HFFc6 (cell line): ENCODE results near the gene HOXD10. TPM values are rescaled to one million over a fixed set of nuclear protein-coding genes. Genes with fewer than 3 reads are reported as not detected.
A peak's percentile ranks its signal among the peaks of the same experiment; 100 is the strongest.

Source experiments
- DNase-seq: peaks from one replicate; pipeline ENCODE4 v3.0.0-alpha.2; 2018
- H3K27ac Mint-ChIP-seq: 2 replicates; pipeline ENCODE4 v1.8.0; 2020; ENCODE audit warnings: mild to moderate bottlenecking, mixed read lengths
- H3K27me3 Mint-ChIP-seq: 2 replicates; pipeline ENCODE4 v1.8.0; 2021; ENCODE audit warnings: mild to moderate bottlenecking, moderate library complexity, mixed read lengths; ENCODE audit not compliant: insufficient read depth
- H3K36me3 Mint-ChIP-seq: 2 replicates; pipeline ENCODE4 v1.8.0; 2021; ENCODE audit warnings: low read depth, mixed read lengths
- H3K4me1 Mint-ChIP-seq: 2 replicates; pipeline ENCODE4 v1.8.0; 2020; ENCODE audit warnings: low read depth, mixed read lengths
- H3K4me3 Mint-ChIP-seq: 2 replicates; pipeline ENCODE4 v1.8.0; 2020; ENCODE audit warnings: mild to moderate bottlenecking, moderate library complexity, mixed read lengths
- H3K9me3 Mint-ChIP-seq: 2 replicates; pipeline ENCODE4 v1.8.0; 2020; ENCODE audit warnings: mild to moderate bottlenecking, mixed read lengths
- CTCF ChIP-seq: fragments of 200-600 bp; sonication (generic); IDR thresholded peaks from 2 replicates; pipeline ENCODE4 v1.5.0; 2021; ENCODE audit warnings: antibody characterized with exemption, mild to moderate bottlenecking
- total RNA-seq, 6 experiments: library from RNA; stranded (reverse); fragmentation: NEBNext Ultra II Directional; extraction: Animal tissue kit (Norgen Biotek cat#: 25700); gene quantifications; 2 replicates in 1 of 6; 3 replicates in 5 of 6; pipeline ENCODE4 v1.2.3, GENCODE V29; 2021

Gene HOXD10
- total RNA-seq, 6 experiments from 2014 or later, result 10.9 to 14.5 (median 12.8) TPM

- Mint-ChIP-seq H3K27ac (no peak overlapping the region), H3K9me3 (no peaks in the 10 kb centered on the region), H3K27me3 (peaks cover 20% of the 10 kb centered on the region), H3K4me1 (peaks cover 26% of the 10 kb centered on the region), H3K36me3 (peaks cover 11% of the 10 kb centered on the region; the same call in 1 of the 2 replicates), H3K4me3 (no peak overlapping the region; the same call in 1 of the 2 replicates)
- no peak for TF ChIP-seq CTCF
- DNase-seq, result no peak
Observed at GRCh38 chr2:176124110-176124946, 7.8 kb downstream of the HOXD10 start.

GRCh38 chr2:176124947-176125771 lies 8.6 kb downstream of the HOXD10 start:
- peaks cover 11% of the 10 kb centered on the region; the same call in 1 of the 2 replicates for H3K36me3 Mint-ChIP-seq
- no peak overlapping the region for H3K27ac Mint-ChIP-seq
- DNase-seq, result no peak
- peaks cover 19% of the 10 kb centered on the region for H3K27me3 Mint-ChIP-seq
- TF ChIP-seq CTCF, result no peak
- no peaks in the 10 kb centered on the region for H3K9me3 Mint-ChIP-seq
- H3K4me3 Mint-ChIP-seq, result no peak overlapping the region
- peaks cover 26% of the 10 kb centered on the region for H3K4me1 Mint-ChIP-seq

- H3K9me3 Mint-ChIP-seq, result no peaks in the 10 kb centered on the region
- TF ChIP-seq CTCF, result no peak
- no peak overlapping the region for H3K27ac Mint-ChIP-seq
- H3K27me3 Mint-ChIP-seq, result peaks cover 19% of the 10 kb centered on the region
- H3K4me3 Mint-ChIP-seq, result no peak overlapping the region
- H3K36me3 Mint-ChIP-seq, result peaks cover 11% of the 10 kb centered on the region; the same call in 1 of the 2 replicates
- DNase-seq, result no peak
- H3K4me1 Mint-ChIP-seq, result peaks cover 27% of the 10 kb centered on the region
Observed at GRCh38 chr2:176125772-176126054, 9.1 kb downstream of the HOXD10 start.

GRCh38 chr2:176126929-176127773 lies 10.6 kb downstream of the HOXD10 start:
- peak; percentile 99 for TF ChIP-seq CTCF
- Mint-ChIP-seq H3K4me3 (peak overlapping the region; percentile 71), H3K36me3 (peaks cover 12% of the 10 kb centered on the region; the same call in 1 of the 2 replicates), H3K27me3 (peaks cover 29% of the 10 kb centered on the region), H3K4me1 (peaks cover 41% of the 10 kb centered on the region), H3K27ac (no peak overlapping the region), H3K9me3 (no peaks in the 10 kb centered on the region)
- DNase-seq, result no peak

- no peak overlapping the region for H3K27ac Mint-ChIP-seq
- H3K36me3 Mint-ChIP-seq, result peaks cover 16% of the 10 kb centered on the region; the same call in 1 of the 2 replicates
- no peak for DNase-seq
- no peak for TF ChIP-seq CTCF
- no peaks in the 10 kb centered on the region for H3K9me3 Mint-ChIP-seq
- peaks cover 47% of the 10 kb centered on the region for H3K4me1 Mint-ChIP-seq
- H3K27me3 Mint-ChIP-seq, result peaks cover 35% of the 10 kb centered on the region
- peak overlapping the region; percentile 71 for H3K4me3 Mint-ChIP-seq
Observed at GRCh38 chr2:176127774-176128072, 11.1 kb downstream of the HOXD10 start.
